ENCODE data around the gene IL1RL1.

GRCh38 chr2:102396012-102396411, 84.6 kb downstream of the IL1RL1 start:
- TF ChIP-seq EZH2phosphoT487 (IDR thresholded peaks at IDR 0.05; ENCODE audit: borderline replicate concordance, low read depth, low read length) (no peak), CTCF (conservative IDR thresholded peaks at IDR 0.05; ENCODE audit: low read length) (no peak)
